Omental fat pad (tissue), 4 donors: ENCODE measurements around the gene WFIKKN2. TPM values are rescaled to one million over a fixed set of nuclear protein-coding genes. Genes with fewer than 3 reads are reported as not detected.
"Not testable (repeated sequence)": the region's sequence is repeated elsewhere in the genome, so short reads cannot be mapped to it uniquely, and the experiment has no call there.

Experiments
- ATAC-seq: fragments of 150-250 bp; one replicate; pipeline ENCODE4 v1.9.1; 2016; ENCODE audit warnings: mild to moderate bottlenecking, moderate library complexity; ENCODE audit not compliant: low FRiP score
- DNase-seq: peaks from one replicate; pipeline ENCODE4 v3.0.0-alpha.2; 2019; ENCODE audit warnings: low spot score
- total RNA-seq, 4 donors: library from RNA; depleted of rRNA; stranded (reverse); fragments of >200 nt; gene quantifications; one replicate each; pipeline ENCODE4 v1.1.0, GENCODE V29; 2016
- TF ChIP-seq, protein P1 (sequence below), 3 donors: fragments of 450-650 bp; IDR thresholded peaks; one replicate each; pipeline ENCODE4 v1.5.1; 2016 to 2017; ENCODE audit warnings: antibody characterized with exemption in 3 of 3, mild to moderate bottlenecking in 3 of 3, moderate library complexity in 2 of 3

The WFIKKN2 gene
- total RNA-seq, 4 donors from 2014 or later = 0.09 to 0.24 TPM; not detected in 2

- DNase-seq (no peak), ATAC-seq (no peak)
- TF ChIP-seq, protein P1, sequence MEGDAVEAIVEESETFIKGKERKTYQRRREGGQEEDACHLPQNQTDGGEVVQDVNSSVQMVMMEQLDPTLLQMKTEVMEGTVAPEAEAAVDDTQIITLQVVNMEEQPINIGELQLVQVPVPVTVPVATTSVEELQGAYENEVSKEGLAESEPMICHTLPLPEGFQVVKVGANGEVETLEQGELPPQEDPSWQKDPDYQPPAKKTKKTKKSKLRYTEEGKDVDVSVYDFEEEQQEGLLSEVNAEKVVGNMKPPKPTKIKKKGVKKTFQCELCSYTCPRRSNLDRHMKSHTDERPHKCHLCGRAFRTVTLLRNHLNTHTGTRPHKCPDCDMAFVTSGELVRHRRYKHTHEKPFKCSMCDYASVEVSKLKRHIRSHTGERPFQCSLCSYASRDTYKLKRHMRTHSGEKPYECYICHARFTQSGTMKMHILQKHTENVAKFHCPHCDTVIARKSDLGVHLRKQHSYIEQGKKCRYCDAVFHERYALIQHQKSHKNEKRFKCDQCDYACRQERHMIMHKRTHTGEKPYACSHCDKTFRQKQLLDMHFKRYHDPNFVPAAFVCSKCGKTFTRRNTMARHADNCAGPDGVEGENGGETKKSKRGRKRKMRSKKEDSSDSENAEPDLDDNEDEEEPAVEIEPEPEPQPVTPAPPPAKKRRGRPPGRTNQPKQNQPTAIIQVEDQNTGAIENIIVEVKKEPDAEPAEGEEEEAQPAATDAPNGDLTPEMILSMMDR (IDR thresholded peaks at IDR 0.05) = no peak
Measured at GRCh38 chr17:50803676-50804075, 31.7 kb upstream of the WFIKKN2 start.

DNA sequence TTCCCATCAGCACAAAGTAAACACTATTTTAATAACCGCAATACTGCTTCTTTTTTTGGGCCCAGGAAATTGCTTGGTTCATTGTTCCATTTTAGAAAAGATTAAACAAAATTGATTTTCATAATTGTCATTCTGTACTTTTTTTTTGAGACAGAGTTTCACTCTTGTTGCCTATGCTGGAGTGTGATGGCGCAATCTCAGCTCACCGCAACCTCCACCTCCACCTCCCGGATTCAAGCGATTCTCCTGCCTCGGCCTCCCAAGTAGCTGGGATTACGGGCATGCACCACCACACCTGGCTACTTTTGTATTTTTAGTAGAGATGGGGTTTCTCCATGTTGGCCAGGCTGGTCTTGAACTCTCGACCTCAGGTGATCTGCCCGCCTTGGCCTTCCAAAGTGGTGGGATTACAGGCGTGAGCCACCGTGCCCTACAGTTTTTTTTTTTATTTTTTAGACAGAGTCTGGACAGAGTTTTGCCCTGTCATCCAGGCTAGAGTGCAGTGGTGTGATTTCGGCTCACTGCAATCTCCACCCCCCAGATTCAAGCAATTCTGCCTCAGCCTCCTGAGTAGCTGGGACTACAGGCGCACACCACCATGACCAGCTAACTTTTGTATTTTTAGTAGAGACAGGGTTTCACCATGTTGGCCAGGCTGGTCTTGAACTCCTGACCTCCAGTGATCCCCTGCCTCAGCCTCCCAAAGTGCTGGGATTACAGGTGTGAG, 30.5 kb upstream of the WFIKKN2 start:
- not testable (repeated sequence) for DNase-seq, ATAC-seq

- DNase-seq (no peak), ATAC-seq (no peak)
- TF ChIP-seq, protein P1 (IDR thresholded peaks at IDR 0.05) = no peak
Measured at GRCh38 chr17:50805486-50805885, 29.9 kb upstream of the WFIKKN2 start.

- DNase-seq = no peak
- ATAC-seq = no peak
- TF ChIP-seq, protein P1 (IDR thresholded peaks at IDR 0.05) = no peak
Measured at GRCh38 chr17:50806141-50806643, 29.2 kb upstream of the WFIKKN2 start.

DNA sequence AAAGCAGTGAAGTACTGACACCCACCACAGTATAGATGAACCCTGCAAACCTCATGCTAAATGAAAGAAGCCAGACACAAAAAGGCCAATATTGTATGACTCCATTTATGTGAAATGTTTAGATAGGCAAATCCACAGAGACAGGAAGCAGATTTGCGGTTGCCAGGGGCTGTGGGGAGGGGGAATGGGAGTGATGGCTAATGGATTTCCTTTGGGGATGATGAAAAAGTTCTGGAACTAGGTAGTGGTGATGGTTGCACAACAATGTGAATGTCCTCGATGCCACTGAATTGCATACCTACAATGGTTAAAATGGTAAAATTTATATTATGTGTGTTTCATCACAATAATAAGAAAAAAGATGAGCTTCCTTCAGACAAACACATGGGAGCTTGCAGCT, 28.4 kb upstream of the WFIKKN2 start:
- TF ChIP-seq, protein P1 (IDR thresholded peaks at IDR 0.05) = no peak
- DNase-seq (no peak), ATAC-seq (no peak)

GRCh38 chr17:50807675-50808074, 27.7 kb upstream of the WFIKKN2 start:
- DNase-seq (no peak), ATAC-seq (no peak)
- TF ChIP-seq, protein P1 (IDR thresholded peaks at IDR 0.05) = no peak

GRCh38 chr17:50808413-50808812, 27.0 kb upstream of the WFIKKN2 start:
- TF ChIP-seq, protein P1 (IDR thresholded peaks at IDR 0.05) = no peak
- DNase-seq (no peak), ATAC-seq (no peak)
